Measurements from ENCODE around the gene DCLK3. TPM values are rescaled to one million over a fixed set of nuclear protein-coding genes. Genes with fewer than 3 reads are reported as not detected.

The DCLK3 gene
- total RNA-seq, 1 donor from 2014 or later, result not detected

DNA sequence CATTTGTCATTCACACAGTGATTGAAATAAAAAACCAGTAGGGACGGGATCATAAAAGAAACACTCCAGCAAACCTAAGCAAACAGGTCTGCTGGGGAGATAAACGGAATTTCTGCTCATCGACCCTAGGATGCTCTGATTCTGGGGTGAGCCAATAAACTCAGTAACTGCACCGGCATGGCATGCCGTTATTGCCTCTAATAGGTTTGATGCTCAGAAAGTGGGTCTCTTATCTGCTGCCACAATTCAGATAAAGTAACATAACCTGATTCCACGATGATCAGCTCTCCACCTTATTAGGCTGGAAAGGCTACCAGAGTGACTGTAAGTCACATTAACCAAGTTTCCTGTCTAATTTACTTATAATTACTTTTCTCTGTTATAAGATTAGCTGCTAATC lies 19.6 kb downstream of the DCLK3 start:
- no peaks in the 10 kb centered on the region for H3K4me1 ChIP-seq
- no peak overlapping the region for H3K27ac ChIP-seq
- H3K9me3 ChIP-seq, result no peaks in the 10 kb centered on the region
- DNase-seq (ENCODE audit: low spot score in 2 of 2), result no peak
- H3K4me3 ChIP-seq, result no peak overlapping the region
- intact Hi-C loops (cut with DNase I), result no loop called here
- H3K27me3 ChIP-seq, result no peaks in the 10 kb centered on the region
- TF ChIP-seq, protein P1, sequence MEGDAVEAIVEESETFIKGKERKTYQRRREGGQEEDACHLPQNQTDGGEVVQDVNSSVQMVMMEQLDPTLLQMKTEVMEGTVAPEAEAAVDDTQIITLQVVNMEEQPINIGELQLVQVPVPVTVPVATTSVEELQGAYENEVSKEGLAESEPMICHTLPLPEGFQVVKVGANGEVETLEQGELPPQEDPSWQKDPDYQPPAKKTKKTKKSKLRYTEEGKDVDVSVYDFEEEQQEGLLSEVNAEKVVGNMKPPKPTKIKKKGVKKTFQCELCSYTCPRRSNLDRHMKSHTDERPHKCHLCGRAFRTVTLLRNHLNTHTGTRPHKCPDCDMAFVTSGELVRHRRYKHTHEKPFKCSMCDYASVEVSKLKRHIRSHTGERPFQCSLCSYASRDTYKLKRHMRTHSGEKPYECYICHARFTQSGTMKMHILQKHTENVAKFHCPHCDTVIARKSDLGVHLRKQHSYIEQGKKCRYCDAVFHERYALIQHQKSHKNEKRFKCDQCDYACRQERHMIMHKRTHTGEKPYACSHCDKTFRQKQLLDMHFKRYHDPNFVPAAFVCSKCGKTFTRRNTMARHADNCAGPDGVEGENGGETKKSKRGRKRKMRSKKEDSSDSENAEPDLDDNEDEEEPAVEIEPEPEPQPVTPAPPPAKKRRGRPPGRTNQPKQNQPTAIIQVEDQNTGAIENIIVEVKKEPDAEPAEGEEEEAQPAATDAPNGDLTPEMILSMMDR (IDR thresholded peaks at IDR 0.05), result no peak
- H3K36me3 ChIP-seq, result no peaks in the 10 kb centered on the region

DNA sequence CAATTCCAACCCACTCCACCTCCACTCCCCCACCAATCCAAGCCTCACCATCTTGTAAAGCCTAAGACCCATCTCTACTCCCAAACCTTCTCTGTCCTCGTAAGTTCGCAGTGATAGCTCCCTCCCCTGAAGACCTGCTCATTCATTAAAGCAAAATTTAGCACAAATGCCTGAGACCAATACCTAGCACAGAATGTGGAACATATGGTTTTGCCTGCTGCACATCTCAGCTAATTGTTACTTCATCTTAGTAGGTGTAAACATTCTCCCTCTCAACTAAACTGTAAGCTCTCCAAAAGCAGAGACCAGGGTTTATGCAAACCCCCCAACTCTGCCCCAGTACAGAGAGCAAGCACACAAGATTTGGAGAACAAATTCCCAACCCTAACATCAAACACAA lies 20.5 kb downstream of the DCLK3 start:
- intact Hi-C loops (cut with DNase I), result no loop called here
- no peaks in the 10 kb centered on the region for H3K9me3 ChIP-seq
- DNase-seq (ENCODE audit: low spot score in 2 of 2), result no peak
- no peak overlapping the region for H3K27ac ChIP-seq
- no peaks in the 10 kb centered on the region for H3K4me1 ChIP-seq
- H3K4me3 ChIP-seq, result no peak overlapping the region
- TF ChIP-seq, protein P1 (IDR thresholded peaks at IDR 0.05), result no peak
- no peaks in the 10 kb centered on the region for H3K27me3 ChIP-seq
- H3K36me3 ChIP-seq, result no peaks in the 10 kb centered on the region

DNA sequence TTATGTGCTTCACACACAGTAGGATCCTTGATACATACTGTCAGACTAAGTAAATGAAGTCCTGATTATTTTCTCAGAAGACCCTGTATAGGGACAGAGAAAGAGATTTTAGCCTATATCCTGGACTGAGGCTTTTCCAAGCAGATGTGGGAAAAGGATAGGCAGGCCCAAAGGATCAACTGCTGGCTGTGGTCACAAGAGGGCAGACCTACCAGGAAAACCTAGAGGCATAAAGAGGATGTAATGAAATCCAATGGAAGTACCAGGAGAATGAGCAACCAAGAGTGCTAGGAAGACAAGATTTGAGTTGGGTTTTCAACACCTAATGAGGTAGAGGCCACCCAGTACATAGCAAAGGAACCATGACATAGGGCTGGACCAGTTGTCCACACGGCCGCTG lies 23.1 kb downstream of the DCLK3 start:
- no peak for DNase-seq (ENCODE audit: low spot score in 2 of 2)
- Histone ChIP-seq H3K4me3 (no peak overlapping the region), H3K9me3 (no peaks in the 10 kb centered on the region), H3K27me3 (no peaks in the 10 kb centered on the region), H3K27ac (no peak overlapping the region), H3K4me1 (no peaks in the 10 kb centered on the region), H3K36me3 (no peaks in the 10 kb centered on the region)
- TF ChIP-seq, protein P1 (IDR thresholded peaks at IDR 0.05), result no peak
- intact Hi-C loops (cut with DNase I), result no loop called here

DNA sequence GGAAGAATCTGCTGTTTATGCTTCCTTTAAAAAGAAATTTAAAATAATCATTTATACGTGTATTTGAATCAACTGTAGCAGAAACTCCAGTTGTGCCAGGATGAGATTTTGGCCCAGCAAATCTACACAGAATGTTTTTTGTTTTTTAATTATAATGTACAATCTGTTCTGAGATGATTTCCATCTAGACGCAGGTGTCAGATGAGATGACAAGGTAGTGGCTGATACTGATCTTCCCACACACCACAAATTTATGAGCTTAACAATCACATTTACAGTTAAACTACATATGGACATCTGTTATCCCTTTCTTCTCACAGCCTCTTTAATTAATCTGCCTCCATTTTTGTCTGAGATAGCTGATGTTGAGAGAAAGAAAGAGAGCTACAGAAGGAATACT lies 23.6 kb downstream of the DCLK3 start:
- Histone ChIP-seq H3K4me1 (no peaks in the 10 kb centered on the region), H3K27me3 (no peaks in the 10 kb centered on the region), H3K9me3 (no peaks in the 10 kb centered on the region), H3K27ac (no peak overlapping the region), H3K36me3 (no peaks in the 10 kb centered on the region), H3K4me3 (no peak overlapping the region)
- intact Hi-C loops (cut with DNase I), result no loop called here
- TF ChIP-seq, protein P1 (IDR thresholded peaks at IDR 0.05), result no peak
- no peak for DNase-seq (ENCODE audit: low spot score in 2 of 2)

- intact Hi-C loops (cut with DNase I), result no loop called here
- no peaks in the 10 kb centered on the region for H3K36me3 ChIP-seq
- TF ChIP-seq, protein P1 (IDR thresholded peaks at IDR 0.05), result no peak
- H3K9me3 ChIP-seq, result no peaks in the 10 kb centered on the region
- no peaks in the 10 kb centered on the region for H3K27me3 ChIP-seq
- H3K27ac ChIP-seq, result no peak overlapping the region
- H3K4me1 ChIP-seq, result no peaks in the 10 kb centered on the region
- no peak overlapping the region for H3K4me3 ChIP-seq
- DNase-seq (ENCODE audit: low spot score in 2 of 2), result no peak
These were observed 25.7 kb downstream of the DCLK3 start for GRCh38 chr3:36738702-36739101.

DNA sequence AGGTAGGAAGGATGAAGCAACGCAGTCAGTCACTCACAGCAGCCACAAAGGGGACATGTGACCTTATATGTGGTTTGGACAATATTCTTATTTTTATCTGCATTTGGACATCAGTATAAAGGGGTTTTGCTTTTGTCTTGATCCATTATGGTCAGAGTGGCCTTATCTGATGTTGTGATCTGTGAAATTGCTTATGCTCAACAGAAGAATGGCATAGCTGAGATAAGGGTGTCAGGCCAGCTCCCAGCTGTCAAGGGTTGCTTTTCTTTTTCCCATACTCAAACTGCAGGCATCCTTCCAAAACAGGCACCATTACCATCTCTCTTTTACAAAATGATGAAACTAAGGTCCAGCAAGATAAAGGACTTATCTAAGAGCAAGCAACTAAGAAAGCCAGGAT lies 28.1 kb downstream of the DCLK3 start:
- Histone ChIP-seq H3K4me3 (no peak overlapping the region), H3K27ac (no peak overlapping the region), H3K36me3 (no peaks in the 10 kb centered on the region), H3K9me3 (no peaks in the 10 kb centered on the region), H3K4me1 (no peaks in the 10 kb centered on the region), H3K27me3 (no peaks in the 10 kb centered on the region)
- TF ChIP-seq, protein P1 (IDR thresholded peaks at IDR 0.05), result no peak
- intact Hi-C loops (cut with DNase I), result no loop called here
- no peak for DNase-seq (ENCODE audit: low spot score in 2 of 2)
